A673 (cell line): ENCODE measurements around the gene P2RX1.

ENCODE experiments used
- CTCF ChIP-seq: fragments of 300-800, 200-600 bp; sonication (generic); conservative IDR thresholded peaks from 2 replicates; pipeline ENCODE4 v1.5.1; 2017; ENCODE audit warnings: low read depth, mild to moderate bottlenecking, antibody characterized with exemption, low read length, moderate library complexity, mixed read lengths
- EZH2 ChIP-seq: fragments of 200-600 bp; sonication (generic); IDR thresholded peaks from 2 replicates; pipeline ENCODE4 v1.6.1; 2017; ENCODE audit warnings: borderline replicate concordance, low read depth, mild to moderate bottlenecking, mixed read lengths, antibody characterized with exemption, low read length; ENCODE audit not compliant: poor library complexity, severe bottlenecking

GRCh38 chr17:3887394-3887793, 28.9 kb downstream of the P2RX1 start:
- TF ChIP-seq CTCF = no peak
- TF ChIP-seq EZH2 = no peak
